HCT116 (cell line): ENCODE measurements around the gene EMC1.

ENCODE experiments used
- CEBPB ChIP-seq: IDR thresholded peaks from 2 replicates; pipeline ENCODE4 v1.6.1; 2012; ENCODE audit warnings: low read depth
- CTCF ChIP-seq, 3 experiments: fragments of 200-600 bp in 1 of 3; sonication (generic) in 1 of 3; IDR thresholded peaks in 2 of 3; conservative IDR thresholded peaks in 1 of 3; 2 replicates each; pipeline ENCODE4 v1.5.1; 2012 to 2017; ENCODE audit warnings: low read depth in 2 of 3, low read length in 2 of 3, antibody characterized with exemption in 1 of 3, borderline replicate concordance in 1 of 3, control low read depth in 1 of 3, mild to moderate bottlenecking in 1 of 3, mixed read lengths in 1 of 3, mixed run types in 1 of 3, moderate library complexity in 1 of 3; ENCODE audit not compliant: insufficient read depth in 1 of 3
- EGR1 ChIP-seq: IDR thresholded peaks from 2 replicates; pipeline ENCODE4 v1.6.1; 2012; ENCODE audit warnings: low read depth
- EZH2 ChIP-seq: fragments of 200-600 bp; sonication (generic); IDR thresholded peaks from 2 replicates; pipeline ENCODE4 v1.6.1; 2017; ENCODE audit warnings: antibody characterized with exemption, mixed run types
- JUND ChIP-seq: IDR thresholded peaks from 2 replicates; pipeline ENCODE4 v1.6.1; 2012
- MAX ChIP-seq: IDR thresholded peaks from 2 replicates; pipeline ENCODE4 v1.6.1; 2012
- POLR2A ChIP-seq: IDR thresholded peaks from 2 replicates; pipeline ENCODE4 v1.7.0; 2011; ENCODE audit warnings: borderline replicate concordance; ENCODE audit not compliant: insufficient read depth, insufficient read length; ENCODE audit errors: extremely low read depth
- POLR2AphosphoS5 ChIP-seq: IDR thresholded peaks from 2 replicates; pipeline ENCODE4 v1.6.1; 2011; ENCODE audit warnings: mild to moderate bottlenecking, low read depth, low read length, moderate library complexity
- RAD21 ChIP-seq: IDR thresholded peaks from 2 replicates; pipeline ENCODE4 v1.6.1; 2012; ENCODE audit warnings: low read depth, mild to moderate bottlenecking
- SIN3A ChIP-seq: IDR thresholded peaks from 2 replicates; pipeline ENCODE4 v1.6.1; 2012; ENCODE audit warnings: low read depth

GRCh38 chr1:19177811-19178210 lies 73.5 kb downstream of the EMC1 start:
- no peak for TF ChIP-seq MAX
- TF ChIP-seq SIN3A = no peak
- no peak for TF ChIP-seq POLR2AphosphoS5
- TF ChIP-seq CTCF (IDR thresholded peaks at IDR 0.05 in 2 of 3, conservative IDR thresholded peaks at IDR 0.05 in 1 of 3; ENCODE audit: borderline replicate concordance in 1 of 3, insufficient read depth in 1 of 3, low read depth in 2 of 3, low read length in 2 of 3) = no peak
- TF ChIP-seq JUND = no peak
- no peak for TF ChIP-seq EZH2
- no peak for TF ChIP-seq POLR2A
- no peak for TF ChIP-seq RAD21
- no peak for TF ChIP-seq EGR1
- TF ChIP-seq CEBPB = no peak
